Endothelial cell (in vitro differentiated cells): ENCODE results near the gene ZNF544. TPM values are rescaled to one million over a fixed set of nuclear protein-coding genes. Genes with fewer than 3 reads are reported as not detected.

Experiments used
- DNase-seq: peaks from one replicate; pipeline ENCODE4 v3.0.0; 2021; ENCODE audit warnings: low spot score
- H3K27ac Mint-ChIP-seq: one replicate; pipeline ENCODE4 v1.8.0; 2021; ENCODE audit warnings: mixed read lengths, inconsistent platforms; ENCODE audit not compliant: unreplicated experiment
- H3K27me3 Mint-ChIP-seq: one replicate; pipeline ENCODE4 v1.8.0; 2021; ENCODE audit warnings: mild to moderate bottlenecking, moderate library complexity, mixed read lengths, inconsistent platforms; ENCODE audit not compliant: unreplicated experiment
- H3K36me3 Mint-ChIP-seq: one replicate; pipeline ENCODE4 v1.8.0; 2021; ENCODE audit warnings: mild to moderate bottlenecking, low read depth, mixed read lengths, inconsistent platforms; ENCODE audit not compliant: unreplicated experiment
- H3K4me1 Mint-ChIP-seq: one replicate; pipeline ENCODE4 v1.8.0; 2021; ENCODE audit warnings: mild to moderate bottlenecking, mixed read lengths, inconsistent platforms; ENCODE audit not compliant: unreplicated experiment
- H3K4me3 Mint-ChIP-seq: one replicate; pipeline ENCODE4 v1.8.0; 2021; ENCODE audit warnings: mild to moderate bottlenecking, mixed read lengths, inconsistent platforms; ENCODE audit not compliant: unreplicated experiment
- H3K9me3 Mint-ChIP-seq: one replicate; pipeline ENCODE4 v1.8.0; 2021; ENCODE audit warnings: mixed read lengths, inconsistent platforms; ENCODE audit not compliant: unreplicated experiment
- CTCF ChIP-seq: fragments of 200-600 bp; sonication (generic); IDR thresholded peaks from one replicate; pipeline ENCODE4 v1.5.0; 2021; ENCODE audit warnings: antibody characterized with exemption; ENCODE audit not compliant: unreplicated experiment
- total RNA-seq: library from RNA; stranded (reverse); fragmentation: NEBNext Ultra II Directional; extraction: Animal tissue kit (Norgen Biotek cat#: 25700); gene quantifications from one replicate; pipeline ENCODE4 v1.2.1, GENCODE V29; 2021; ENCODE audit not compliant: unreplicated experiment

The ZNF544 gene
- total RNA-seq, 1 donor from 2014 or later, result 44.3 TPM

- no peak for DNase-seq
- no peaks in the 10 kb centered on the region for H3K9me3 Mint-ChIP-seq
- TF ChIP-seq CTCF, result no peak
- H3K4me3 Mint-ChIP-seq, result peak overlapping the region; percentile 100
- peaks cover 23% of the 10 kb centered on the region for H3K4me1 Mint-ChIP-seq
- H3K27me3 Mint-ChIP-seq, result peaks cover 11% of the 10 kb centered on the region
- H3K27ac Mint-ChIP-seq, result peak overlapping the region; percentile 100
- H3K36me3 Mint-ChIP-seq, result peaks cover 45% of the 10 kb centered on the region
These were observed 75.5 kb downstream of the ZNF544 start for GRCh38 chr19:58304255-58304654.

GRCh38 chr19:58304748-58305064, 76.0 kb downstream of the ZNF544 start:
- no peak for TF ChIP-seq CTCF
- Mint-ChIP-seq H3K4me1 (peaks cover 23% of the 10 kb centered on the region), H3K4me3 (peak overlapping the region; percentile 100), H3K27ac (peak overlapping the region; percentile 100), H3K36me3 (peaks cover 43% of the 10 kb centered on the region), H3K27me3 (peaks cover 11% of the 10 kb centered on the region), H3K9me3 (no peaks in the 10 kb centered on the region)
- DNase-seq, result no peak

GRCh38 chr19:58305065-58305931, 76.6 kb downstream of the ZNF544 start, which contains the start of gene ERVK3-1:
Gene ERVK3-1, plus strand, starts transcription at chr19:58305377. Its CDS starts 6,792 bp downstream, at chr19:58312169.
- H3K4me1 Mint-ChIP-seq, result peaks cover 26% of the 10 kb centered on the region
- peak within 1 kb of the TSS; percentile 100 for H3K4me3 Mint-ChIP-seq
- no peak for TF ChIP-seq CTCF
- DNase-seq, result peak; percentile 91
- peaks cover 11% of the 10 kb centered on the region for H3K27me3 Mint-ChIP-seq
- H3K27ac Mint-ChIP-seq, result peak within 1 kb of the TSS; percentile 100
- H3K36me3 Mint-ChIP-seq, result peaks cover 39% of the 10 kb centered on the region
- no peaks in the 10 kb centered on the region for H3K9me3 Mint-ChIP-seq

- Mint-ChIP-seq H3K4me3 (peak overlapping the region; percentile 100), H3K9me3 (no peaks in the 10 kb centered on the region), H3K27ac (peak overlapping the region; percentile 100), H3K36me3 (peaks cover 35% of the 10 kb centered on the region), H3K4me1 (peaks cover 27% of the 10 kb centered on the region), H3K27me3 (peaks cover 11% of the 10 kb centered on the region)
- no peak for DNase-seq
- no peak for TF ChIP-seq CTCF
These were observed 77.2 kb downstream of the ZNF544 start for GRCh38 chr19:58305932-58306323.

- Mint-ChIP-seq H3K27ac (no peak overlapping the region), H3K36me3 (peaks cover 47% of the 10 kb centered on the region), H3K4me1 (peaks cover 27% of the 10 kb centered on the region), H3K9me3 (no peaks in the 10 kb centered on the region), H3K4me3 (no peak overlapping the region), H3K27me3 (peaks cover 11% of the 10 kb centered on the region)
- no peak for TF ChIP-seq CTCF
- DNase-seq, result no peak
These were observed 79.0 kb downstream of the ZNF544 start for GRCh38 chr19:58307736-58308135.
